HepG2 (cell line): ENCODE measurements around the gene ADSS1. TPM values are rescaled to one million over a fixed set of nuclear protein-coding genes. Genes with fewer than 3 reads are reported as not detected.

ENCODE experiments used
- ATAC-seq: fragments of 200-7000 bp; cut with Tn5 transposase; 3 replicates; pipeline ENCODE4 v1.9.1; 2020; ENCODE audit warnings: mild to moderate bottlenecking, moderate library complexity
- BruUV-seq: library from RNA; stranded (reverse); fragments of 400-500 nt; replicated peaks from 2 replicates; lab custom pipeline; 2021; lab: Mats Ljungman, UMichigan
- CTCF ChIA-PET: fragments of 300-600 bp; formaldehyde crosslinking; extraction: SDS; loops from one replicate; lab custom pipeline; 2021; ENCODE audit warnings: low total read pairs, inconsistent platforms, low intra/inter-chr PET ratio; lab: Yijun Ruan, JAX
- POLR2A ChIA-PET: fragments of 350-600 bp; sonication (Branson Sonifier 250); formaldehyde crosslinking; loops from one replicate; lab custom pipeline; 2020; ENCODE audit warnings: antibody characterized with exemption, inconsistent platforms; lab: Yijun Ruan, JAX
- DNase-seq: peaks from one replicate; pipeline ENCODE4 v3.0.0-alpha.2; 2015; ENCODE audit warnings: low spot score
- FAIRE-seq: peaks from 3 replicates; lab custom pipeline; 2011; peaks lifted over from hg19 to GRCh38; lab: Jason Lieb, UNC
- H2AFZ ChIP-seq: one replicate; pipeline ENCODE4 v1.6.1; 2011; ENCODE audit warnings: low read length, inconsistent platforms
- H3K27ac ChIP-seq: fragments of 300-600 bp; 3 replicates; pipeline ENCODE4 v1.8.0; 2011; ENCODE audit warnings: mixed run types, mild to moderate bottlenecking, mixed read lengths, low read length, inconsistent platforms; ENCODE audit not compliant: insufficient read depth; ENCODE audit errors: extremely low read length
- H3K27me3 ChIP-seq, 2 experiments: fragments of 200-600 bp in 1 of 2; 2 replicates in 1 of 2; 3 replicates in 1 of 2; pipeline versions ENCODE4 v1.6.0 to v1.8.0; 2011; ENCODE audit warnings: low read length in 2 of 2, mild to moderate bottlenecking in 2 of 2, moderate library complexity in 2 of 2, inconsistent platforms in 1 of 2; ENCODE audit not compliant: insufficient read depth in 2 of 2, control insufficient read depth in 1 of 2
- H3K36me3 ChIP-seq, 2 experiments: fragments of 200-600 bp in 1 of 2; replicated peaks in 1 of 2; 2 replicates in 1 of 2; 3 replicates in 1 of 2; pipeline versions ENCODE4 v1.5.1 to v1.8.0; 2011; ENCODE audit warnings: low read length in 2 of 2, inconsistent platforms in 1 of 2; ENCODE audit not compliant: insufficient read depth in 2 of 2, control insufficient read depth in 1 of 2
- H3K4me1 ChIP-seq: 2 replicates; pipeline ENCODE4 v1.5.1; 2012; ENCODE audit warnings: low read length, inconsistent platforms; ENCODE audit not compliant: insufficient read depth
- H3K4me2 ChIP-seq: 2 replicates; pipeline ENCODE4 v1.6.0; 2011; ENCODE audit warnings: low read depth, low read length, inconsistent platforms
- H3K4me3 ChIP-seq, 3 experiments: fragments of 200-600 bp in 1 of 3; sonication (generic), shearing (Covaris generic) in 1 of 3; replicated peaks in 1 of 3; 2 replicates each; pipeline ENCODE4 v1.5.1; 2011 to 2016; ENCODE audit warnings: low read length in 3 of 3, inconsistent platforms in 2 of 3, low read depth in 2 of 3, mild to moderate bottlenecking in 2 of 3, control low read depth in 1 of 3, mixed read lengths in 1 of 3; ENCODE audit not compliant: insufficient read depth in 1 of 3
- H3K79me2 ChIP-seq: one replicate; pipeline ENCODE4 v1.6.1; 2011; ENCODE audit warnings: low read length, inconsistent platforms; ENCODE audit not compliant: insufficient read depth
- H3K9ac ChIP-seq: 2 replicates; pipeline ENCODE4 v1.6.0; 2011; ENCODE audit warnings: mild to moderate bottlenecking, low read depth, low read length, inconsistent platforms; ENCODE audit not compliant: insufficient read depth
- H3K9me3 ChIP-seq: 2 replicates; pipeline ENCODE4 v1.5.1; 2012; ENCODE audit warnings: mild to moderate bottlenecking, low read length
- H4K20me1 ChIP-seq: 2 replicates; pipeline ENCODE4 v1.6.0; 2011; ENCODE audit warnings: inconsistent platforms, mild to moderate bottlenecking, low read length, moderate library complexity; ENCODE audit not compliant: insufficient read depth
- HOXA7 ChIP-seq: sonication (generic); formaldehyde crosslinking; IDR thresholded peaks from 2 replicates; pipeline ENCODE4 v1.8.1; 2022; ENCODE audit warnings: mild to moderate bottlenecking, missing genetic modification reagents, moderate library complexity
- POLR2A ChIP-seq, 2 experiments: IDR thresholded peaks; 2 replicates each; pipeline ENCODE4 v1.6.1; 2011; ENCODE audit warnings: low read depth in 2 of 2, low read length in 2 of 2, mild to moderate bottlenecking in 1 of 2, moderate library complexity in 1 of 2; ENCODE audit not compliant: insufficient read depth in 1 of 2
- RARG ChIP-seq: sonication (generic); formaldehyde crosslinking; IDR thresholded peaks from 2 replicates; pipeline ENCODE4 v1.4.0; 2020; ENCODE audit warnings: low read depth, mild to moderate bottlenecking, missing genetic modification reagents
- SIN3A ChIP-seq: IDR thresholded peaks from 2 replicates; pipeline ENCODE4 v1.6.1; 2011; ENCODE audit warnings: low read depth, mild to moderate bottlenecking, control low read depth, low read length, borderline replicate concordance
- ZNF264 ChIP-seq: sonication (generic); formaldehyde crosslinking; IDR thresholded peaks from 2 replicates; pipeline ENCODE4 v1.4.0; 2020; ENCODE audit warnings: missing genetic modification reagents
- ZNF879 ChIP-seq: sonication (generic); formaldehyde crosslinking; IDR thresholded peaks from 2 replicates; pipeline ENCODE4 v1.8.1; 2023; ENCODE audit warnings: missing genetic modification reagents
- ZNF891 ChIP-seq: sonication (generic); formaldehyde crosslinking; IDR thresholded peaks from 2 replicates; pipeline ENCODE4 v1.5.0; 2020; ENCODE audit warnings: mild to moderate bottlenecking, missing genetic modification reagents
- WGBS: methylation state at CpG from one replicate; pipeline ENCODE4 v1.1.6; 2017; ENCODE audit warnings: low lambda C conversion rate; 5-methylcytosine and 5-hydroxymethylcytosine counted together
- in situ Hi-C: cut with HindIII; loops from 2 replicates; pipeline ENCODE4 v1.10.0; 2017; ENCODE audit warnings: low pct_unique_long_range_greater_than_20kb; ENCODE audit not compliant: extremely low pct_ligation_motif_present
- intact Hi-C: fragments of 100-400 bp; cut with micrococcal nuclease; formaldehyde crosslinking; loops from one replicate; pipeline ENCODE4 v1.10.0; 2022; ENCODE audit not compliant: unreplicated experiment
- polyA plus RNA-seq, 8 experiments: library from polyadenylated mRNA; depleted of rRNA in 3 of 8; stranded (reverse) in 7 of 8; unstranded in 1 of 8; fragments of >200 nt; fragmentation: Illumina TruSeq in 4 of 8; extraction: Trizol in 4 of 8; gene quantifications; 2 replicates each; pipeline versions ENCODE4 v1.2.1 to v1.2.3, GENCODE V29; 2011 to 2016; ENCODE audit warnings: low read depth in 4 of 8, missing spikeins in 1 of 8, mixed read lengths in 1 of 8; ENCODE audit not compliant: insufficient read depth in 1 of 8
- total RNA-seq, 5 experiments: library from RNA; depleted of rRNA; stranded (reverse); fragments of >200 nt; fragmentation: Illumina TruSeq; extraction: Trizol; gene quantifications; 2 replicates each; pipeline ENCODE4 v1.2.3, GENCODE V29; 2016; ENCODE audit warnings: low read depth in 1 of 5
- TF ChIP-seq, protein P1 (sequence below): sonication (generic); formaldehyde crosslinking; IDR thresholded peaks from 2 replicates; pipeline ENCODE4 v1.8.0; 2022; ENCODE audit warnings: mild to moderate bottlenecking, missing genetic modification reagents, moderate library complexity
- TF ChIP-seq, protein P2 (sequence below): sonication (generic); formaldehyde crosslinking; IDR thresholded peaks from 2 replicates; pipeline ENCODE4 v1.8.0; 2022; ENCODE audit warnings: mild to moderate bottlenecking, missing genetic modification reagents, moderate library complexity
- TF ChIP-seq, protein P3 (sequence below): sonication (generic); formaldehyde crosslinking; IDR thresholded peaks from 2 replicates; pipeline ENCODE4 v1.5.0; 2020; ENCODE audit warnings: mild to moderate bottlenecking, missing genetic modification reagents
- TF ChIP-seq, protein P4 (sequence below): sonication (generic); formaldehyde crosslinking; IDR thresholded peaks from 2 replicates; pipeline ENCODE4 v1.4.0; 2020; ENCODE audit warnings: mild to moderate bottlenecking, missing genetic modification reagents
- TF ChIP-seq, protein P5 (sequence below): sonication (generic); formaldehyde crosslinking; IDR thresholded peaks from 2 replicates; pipeline ENCODE4 v1.8.0; 2022; ENCODE audit warnings: low read depth, missing genetic modification reagents

The ADSS1 gene
- total and polyA plus RNA-seq, 2 of the 13 experiments (the other 11 are each of a cell fraction or from before 2014, with no cell fraction given): 1.0 to 36.7 TPM

DNA sequence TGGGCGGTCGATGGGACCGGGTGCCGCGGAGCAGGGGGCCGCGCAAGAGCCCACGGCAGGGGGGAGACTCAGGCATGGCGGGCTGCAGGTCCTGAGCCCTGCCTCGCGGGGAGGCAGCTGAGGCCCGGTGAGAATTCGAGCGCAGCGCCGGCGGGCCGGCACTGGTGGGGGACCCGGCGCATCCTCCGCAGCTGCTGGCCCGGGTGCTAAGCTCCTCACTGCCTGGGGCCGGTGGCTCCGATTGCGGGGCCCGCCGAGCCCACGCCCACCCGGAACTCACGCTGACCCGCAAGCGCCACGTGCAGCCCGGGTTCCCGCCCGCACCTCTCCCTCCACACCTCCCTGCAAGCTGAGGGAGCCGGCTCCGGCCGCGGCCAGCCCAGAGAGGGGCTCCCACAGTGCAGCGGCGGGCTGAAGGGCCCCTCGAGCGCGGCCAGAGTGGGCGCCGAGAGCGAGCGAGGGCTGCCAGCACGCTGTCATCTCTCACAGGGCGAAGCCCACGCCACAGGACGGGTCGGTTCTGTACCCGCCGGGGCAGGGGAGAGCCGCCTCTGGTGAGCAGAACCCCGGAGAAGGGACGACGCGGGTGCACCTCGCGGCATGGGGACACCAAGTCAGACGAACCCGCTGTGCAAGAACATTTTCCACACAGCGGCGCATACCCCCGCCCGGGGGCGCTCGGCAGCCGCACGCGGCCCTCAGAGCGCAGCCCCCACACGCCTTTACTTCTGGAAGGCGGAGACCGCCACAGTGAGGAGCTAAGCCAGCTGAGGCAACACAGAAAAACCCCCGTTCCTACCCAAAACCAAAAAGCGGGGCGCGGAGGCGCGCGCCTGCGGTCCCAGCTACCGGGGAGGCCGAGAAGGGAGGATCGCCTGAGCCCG lies 27.8 kb downstream of the ADSS1 start (continued):
- TF ChIP-seq, protein P1, sequence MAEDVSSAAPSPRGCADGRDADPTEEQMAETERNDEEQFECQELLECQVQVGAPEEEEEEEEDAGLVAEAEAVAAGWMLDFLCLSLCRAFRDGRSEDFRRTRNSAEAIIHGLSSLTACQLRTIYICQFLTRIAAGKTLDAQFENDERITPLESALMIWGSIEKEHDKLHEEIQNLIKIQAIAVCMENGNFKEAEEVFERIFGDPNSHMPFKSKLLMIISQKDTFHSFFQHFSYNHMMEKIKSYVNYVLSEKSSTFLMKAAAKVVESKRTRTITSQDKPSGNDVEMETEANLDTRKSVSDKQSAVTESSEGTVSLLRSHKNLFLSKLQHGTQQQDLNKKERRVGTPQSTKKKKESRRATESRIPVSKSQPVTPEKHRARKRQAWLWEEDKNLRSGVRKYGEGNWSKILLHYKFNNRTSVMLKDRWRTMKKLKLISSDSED (CRISPR knock-in tag): 0 out of 2 replicates have a peak, but pooled peaks have one; percentile 11
- TF ChIP-seq HOXA7: 0 out of 2 replicates have a peak, but pooled peaks have one; percentile 34

DNA sequence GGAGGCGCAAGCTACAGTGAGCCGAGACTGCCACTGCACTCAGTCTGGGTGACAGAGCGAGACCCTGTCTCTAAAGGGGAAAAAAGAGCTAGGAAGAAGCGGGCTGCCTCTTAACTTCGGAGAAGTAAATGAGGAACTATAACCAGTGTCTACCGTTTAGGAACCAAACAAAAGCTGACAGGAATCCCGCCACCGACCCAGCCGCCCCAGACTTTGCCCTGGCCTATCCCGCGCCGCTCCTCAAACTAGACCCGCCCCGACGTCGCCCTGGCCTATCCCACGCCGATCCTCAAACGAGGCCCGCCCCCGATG lies 28.4 kb downstream of the ADSS1 start:
- peak; percentile 75 for ATAC-seq
- in situ Hi-C loops: no loop called here
- no peak overlapping the region for H2AFZ ChIP-seq
- peaks cover 75% of the 10 kb centered on the region for H3K4me1 ChIP-seq
- no TSS peak for BruUV-seq
- no peak for FAIRE-seq
- peaks cover 38% of the 10 kb centered on the region for H3K79me2 ChIP-seq
- CTCF ChIA-PET: no interaction called here
- peak overlapping the region; percentile 18 to 94 (median 42); a peak in 4 of 6 replicates for H3K4me3 ChIP-seq
- H3K9me3 ChIP-seq: no peaks in the 10 kb centered on the region
- WGBS: 12% methylated on average over 18 of the region's 21 CpGs
- peaks cover 16% of the 10 kb centered on the region for H4K20me1 ChIP-seq
- peak overlapping the region; percentile 82 for H3K27ac ChIP-seq
- POLR2A ChIA-PET: interaction anchor here (0.5 to 4.8 kb wide), 19 partner anchors 9 to 536 kb away, joined by 3 to 72 read pairs (median 6); partner anchors contain the start of genes ADSS1, CDCA4, CEP170B and ZBTB42
- intact Hi-C loops: loop anchor here (2.0 kb wide), 1 partner anchor 14 kb away; no protein-coding TSS in a partner anchor
- peaks cover 8 to 18% of the 10 kb centered on the region in 2 experiments; a peak in 4 of 5 replicates for H3K36me3 ChIP-seq
- no peaks in the 10 kb centered on the region for H3K27me3 ChIP-seq
- DNase-seq: no peak
- H3K9ac ChIP-seq: peak overlapping the region; percentile 73
- H3K4me2 ChIP-seq: peak overlapping the region; percentile 90
- no peak for TF ChIP-seq ZNF891
- no peak for TF ChIP-seq RARG (CRISPR knock-in tag)
- TF ChIP-seq ZNF879: peak; percentile 29; the same call in 1 of the 2 replicates
- TF ChIP-seq, protein P2, sequence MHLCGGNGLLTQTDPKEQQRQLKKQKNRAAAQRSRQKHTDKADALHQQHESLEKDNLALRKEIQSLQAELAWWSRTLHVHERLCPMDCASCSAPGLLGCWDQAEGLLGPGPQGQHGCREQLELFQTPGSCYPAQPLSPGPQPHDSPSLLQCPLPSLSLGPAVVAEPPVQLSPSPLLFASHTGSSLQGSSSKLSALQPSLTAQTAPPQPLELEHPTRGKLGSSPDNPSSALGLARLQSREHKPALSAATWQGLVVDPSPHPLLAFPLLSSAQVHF (CRISPR knock-in tag): 0 out of 2 replicates have a peak, but pooled peaks have one; percentile 5
- TF ChIP-seq, protein P3, sequence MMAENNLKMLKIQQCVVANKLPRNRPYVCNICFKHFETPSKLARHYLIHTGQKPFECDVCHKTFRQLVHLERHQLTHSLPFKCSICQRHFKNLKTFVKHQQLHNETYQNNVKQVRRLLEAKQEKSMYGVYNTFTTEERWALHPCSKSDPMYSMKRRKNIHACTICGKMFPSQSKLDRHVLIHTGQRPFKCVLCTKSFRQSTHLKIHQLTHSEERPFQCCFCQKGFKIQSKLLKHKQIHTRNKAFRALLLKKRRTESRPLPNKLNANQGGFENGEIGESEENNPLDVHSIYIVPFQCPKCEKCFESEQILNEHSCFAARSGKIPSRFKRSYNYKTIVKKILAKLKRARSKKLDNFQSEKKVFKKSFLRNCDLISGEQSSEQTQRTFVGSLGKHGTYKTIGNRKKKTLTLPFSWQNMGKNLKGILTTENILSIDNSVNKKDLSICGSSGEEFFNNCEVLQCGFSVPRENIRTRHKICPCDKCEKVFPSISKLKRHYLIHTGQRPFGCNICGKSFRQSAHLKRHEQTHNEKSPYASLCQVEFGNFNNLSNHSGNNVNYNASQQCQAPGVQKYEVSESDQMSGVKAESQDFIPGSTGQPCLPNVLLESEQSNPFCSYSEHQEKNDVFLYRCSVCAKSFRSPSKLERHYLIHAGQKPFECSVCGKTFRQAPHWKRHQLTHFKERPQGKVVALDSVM (CRISPR knock-in tag): peak; percentile 92
- no peak for TF ChIP-seq ZNF264 (CRISPR knock-in tag)
- peak; percentile 78; the same call in 1 of the 2 replicates for TF ChIP-seq SIN3A
- TF ChIP-seq, protein P4, sequence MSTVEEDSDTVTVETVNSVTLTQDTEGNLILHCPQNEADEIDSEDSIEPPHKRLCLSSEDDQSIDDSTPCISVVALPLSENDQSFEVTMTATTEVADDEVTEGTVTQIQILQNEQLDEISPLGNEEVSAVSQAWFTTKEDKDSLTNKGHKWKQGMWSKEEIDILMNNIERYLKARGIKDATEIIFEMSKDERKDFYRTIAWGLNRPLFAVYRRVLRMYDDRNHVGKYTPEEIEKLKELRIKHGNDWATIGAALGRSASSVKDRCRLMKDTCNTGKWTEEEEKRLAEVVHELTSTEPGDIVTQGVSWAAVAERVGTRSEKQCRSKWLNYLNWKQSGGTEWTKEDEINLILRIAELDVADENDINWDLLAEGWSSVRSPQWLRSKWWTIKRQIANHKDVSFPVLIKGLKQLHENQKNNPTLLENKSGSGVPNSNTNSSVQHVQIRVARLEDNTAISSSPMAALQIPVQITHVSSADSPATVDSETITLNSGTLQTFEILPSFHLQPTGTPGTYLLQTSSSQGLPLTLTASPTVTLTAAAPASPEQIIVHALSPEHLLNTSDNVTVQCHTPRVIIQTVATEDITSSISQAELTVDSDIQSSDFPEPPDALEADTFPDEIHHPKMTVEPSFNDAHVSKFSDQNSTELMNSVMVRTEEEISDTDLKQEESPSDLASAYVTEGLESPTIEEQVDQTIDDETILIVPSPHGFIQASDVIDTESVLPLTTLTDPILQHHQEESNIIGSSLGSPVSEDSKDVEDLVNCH (CRISPR knock-in tag): no peak
- peak; percentile 30 to 72; a peak in 3 of 4 replicates for TF ChIP-seq POLR2A (IDR thresholded peaks at IDR 0.05; ENCODE audit: insufficient read depth in 1 of 2, low read depth in 2 of 2, low read length in 2 of 2)
- TF ChIP-seq, protein P5, sequence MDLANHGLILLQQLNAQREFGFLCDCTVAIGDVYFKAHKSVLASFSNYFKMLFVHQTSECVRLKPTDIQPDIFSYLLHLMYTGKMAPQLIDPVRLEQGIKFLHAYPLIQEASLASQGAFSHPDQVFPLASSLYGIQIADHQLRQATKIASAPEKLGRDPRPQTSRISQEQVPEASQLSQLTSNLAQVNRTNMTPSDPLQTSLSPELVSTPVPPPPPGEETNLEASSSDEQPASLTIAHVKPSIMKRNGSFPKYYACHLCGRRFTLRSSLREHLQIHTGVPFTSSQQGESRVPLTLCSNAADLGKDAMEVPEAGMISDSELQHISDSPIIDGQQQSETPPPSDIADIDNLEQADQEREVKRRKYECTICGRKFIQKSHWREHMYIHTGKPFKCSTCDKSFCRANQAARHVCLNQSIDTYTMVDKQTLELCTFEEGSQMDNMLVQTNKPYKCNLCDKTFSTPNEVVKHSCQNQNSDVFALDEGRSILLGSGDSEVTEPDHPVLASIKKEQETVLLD (CRISPR knock-in tag): no peak
